Inflammatory macrophage (primary cell): ENCODE measurements around the gene JMJD4.

Experiments used
- DNase-seq, 2 donors: peaks; one replicate each; pipeline ENCODE4 v3.0.0-alpha.2; 2020 to 2022

The JMJD4 gene

GRCh38 chr1:227748496-227749182, 13.5 kb upstream of the JMJD4 start:
- no peak for DNase-seq

- DNase-seq, result no peak
Measured at GRCh38 chr1:227747948-227748495, 12.9 kb upstream of the JMJD4 start.

- no peak for DNase-seq
Measured at GRCh38 chr1:227747382-227747781, 12.3 kb upstream of the JMJD4 start.

- no peak for DNase-seq
Measured at GRCh38 chr1:227746676-227747075, 11.6 kb upstream of the JMJD4 start.

DNA sequence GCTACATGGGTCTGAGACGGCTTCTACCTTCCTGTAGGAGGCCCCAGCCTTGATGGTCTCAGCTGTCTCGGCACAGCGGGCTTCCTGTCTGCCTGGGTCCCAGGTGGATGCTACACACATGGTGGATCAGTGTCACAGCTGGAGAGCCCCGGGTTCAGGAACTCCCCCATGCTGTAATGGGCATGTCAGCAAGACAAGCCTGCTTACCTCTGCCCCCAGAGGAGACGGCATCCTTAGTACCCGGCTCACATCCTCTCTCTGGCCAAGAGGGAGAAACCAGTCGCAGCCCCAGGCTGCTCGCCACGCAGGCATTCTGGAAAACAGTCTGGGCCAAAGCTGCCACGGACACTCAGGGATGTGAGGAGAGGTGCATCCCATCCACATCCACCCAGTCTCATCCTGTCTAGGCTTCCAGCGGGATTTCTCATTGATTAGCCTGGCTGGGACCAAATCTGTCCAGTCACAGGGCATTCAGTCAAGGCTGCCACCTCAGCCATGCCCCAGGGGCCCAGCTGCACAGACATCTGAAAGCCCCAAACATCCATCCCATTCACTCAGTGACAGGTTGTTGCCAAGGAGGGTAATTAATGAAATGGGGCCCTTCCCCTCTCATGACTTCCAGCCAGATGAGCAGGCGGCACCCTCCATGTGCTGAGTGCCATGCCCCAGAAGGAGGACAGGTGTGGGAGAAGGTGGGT, 10.6 kb upstream of the JMJD4 start:
- no peak for DNase-seq

- DNase-seq, result no peak
Measured at GRCh38 chr1:227744668-227745067, 9.6 kb upstream of the JMJD4 start.

- DNase-seq, result no peak
Measured at GRCh38 chr1:227742738-227743715, 7.9 kb upstream of the JMJD4 start.

DNA sequence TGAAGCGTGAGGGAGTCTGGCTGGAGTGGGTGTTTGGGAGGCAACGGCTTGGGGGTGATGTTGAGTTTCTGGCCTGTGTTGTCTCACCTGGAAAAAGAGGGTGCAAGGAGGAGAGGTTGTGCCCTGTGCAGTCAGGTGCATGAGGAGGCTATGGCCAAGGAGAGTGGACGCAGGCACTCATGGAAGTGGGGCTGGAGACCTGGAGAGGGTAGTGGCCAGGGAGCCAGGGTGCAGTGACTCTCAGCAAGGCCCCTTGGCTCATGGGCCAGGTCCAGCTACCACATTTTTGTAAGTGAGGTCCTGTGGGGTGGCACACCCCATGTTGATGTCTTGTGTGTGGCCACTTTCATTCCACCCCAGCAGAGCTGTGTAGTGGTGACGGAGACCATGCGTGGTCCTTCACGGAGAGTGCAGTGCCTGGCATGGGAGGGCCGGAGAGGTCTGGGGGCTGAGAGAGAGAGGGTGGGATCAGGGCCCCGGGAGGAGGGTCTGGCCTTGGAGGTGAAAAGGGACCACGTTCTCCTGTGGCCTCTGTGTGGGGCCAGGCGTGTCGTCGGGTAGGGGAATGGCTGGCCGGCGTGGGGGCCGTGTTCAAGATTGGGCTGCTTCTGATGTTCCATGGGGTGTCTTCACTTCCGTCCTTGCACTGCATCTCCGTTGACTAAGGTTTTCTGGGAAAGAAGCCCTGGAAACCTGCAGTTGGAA, 6.2 kb upstream of the JMJD4 start:
- DNase-seq, result no peak

DNA sequence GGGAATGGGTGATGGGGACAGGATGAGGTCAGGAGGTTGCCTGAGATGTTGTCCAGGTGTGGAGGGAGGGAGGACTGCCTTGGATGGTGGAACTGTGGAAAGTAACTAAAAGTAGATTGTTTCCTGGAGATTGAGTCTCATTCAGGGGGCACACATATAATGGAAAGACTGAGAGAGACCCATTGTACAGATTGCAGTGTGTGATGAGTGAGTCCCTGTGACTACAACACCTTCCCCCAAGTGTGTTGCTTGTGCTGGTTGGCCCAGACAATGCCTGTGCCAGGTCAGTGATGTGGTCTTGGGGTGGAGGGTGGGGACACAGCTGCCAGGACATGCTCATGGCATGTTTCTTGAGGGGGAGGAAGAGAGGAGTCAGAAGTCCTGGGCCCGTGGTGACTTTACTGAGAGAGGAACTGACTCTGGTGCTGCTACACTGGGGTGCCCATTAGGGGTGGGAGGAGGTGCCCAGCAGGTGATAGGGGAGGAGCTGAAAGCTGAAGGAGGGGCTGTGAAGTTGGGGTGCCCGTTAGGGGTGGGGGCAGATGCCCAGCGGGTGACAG, 5.4 kb upstream of the JMJD4 start:
- no peak for DNase-seq

- DNase-seq, result no peak
Measured at GRCh38 chr1:227739636-227740035, 4.5 kb upstream of the JMJD4 start.

DNA sequence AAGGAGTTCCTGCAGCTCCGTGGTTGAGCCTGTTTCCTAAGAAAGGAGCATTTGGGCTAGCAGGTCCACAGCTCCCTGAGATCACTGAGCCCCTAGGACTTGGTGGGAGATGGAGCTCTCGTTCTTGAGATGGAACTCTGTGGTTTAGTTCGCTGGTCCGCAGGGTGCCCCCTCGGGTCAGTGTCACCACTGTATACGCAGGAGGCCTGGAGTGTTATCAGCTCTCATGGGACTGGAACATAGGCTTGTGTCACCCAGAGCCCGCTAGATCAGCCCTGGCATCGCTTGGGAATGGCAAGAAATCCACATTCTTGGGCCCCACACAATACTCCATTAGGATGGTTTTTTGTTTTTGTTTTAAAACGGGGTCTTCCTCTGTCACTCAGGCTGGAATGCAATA, 3.7 kb upstream of the JMJD4 start:
- no peak for DNase-seq

GRCh38 chr1:227736814-227737432, 1.8 kb upstream of the JMJD4 start:
- DNase-seq, result no peak

- DNase-seq, result no peak
Measured at GRCh38 chr1:227735539-227736285, 610 bp upstream of the JMJD4 start.

DNA sequence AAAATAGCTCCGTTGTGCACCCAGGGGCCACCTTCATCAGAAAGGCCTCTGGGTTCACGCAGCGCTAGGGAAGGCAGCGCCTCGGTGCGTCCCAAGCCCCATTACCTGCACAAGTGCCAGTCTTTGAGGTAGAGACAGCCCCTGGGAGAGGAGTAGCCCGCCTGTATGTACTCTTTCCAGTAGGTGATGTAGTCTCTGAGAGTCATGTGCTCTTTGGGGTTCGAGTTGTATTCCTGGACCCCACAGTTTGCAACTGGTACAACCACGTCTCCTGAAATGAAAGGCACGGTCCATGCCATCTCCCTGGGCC, 601 bp downstream of the JMJD4 start:
- no peak for DNase-seq

DNA sequence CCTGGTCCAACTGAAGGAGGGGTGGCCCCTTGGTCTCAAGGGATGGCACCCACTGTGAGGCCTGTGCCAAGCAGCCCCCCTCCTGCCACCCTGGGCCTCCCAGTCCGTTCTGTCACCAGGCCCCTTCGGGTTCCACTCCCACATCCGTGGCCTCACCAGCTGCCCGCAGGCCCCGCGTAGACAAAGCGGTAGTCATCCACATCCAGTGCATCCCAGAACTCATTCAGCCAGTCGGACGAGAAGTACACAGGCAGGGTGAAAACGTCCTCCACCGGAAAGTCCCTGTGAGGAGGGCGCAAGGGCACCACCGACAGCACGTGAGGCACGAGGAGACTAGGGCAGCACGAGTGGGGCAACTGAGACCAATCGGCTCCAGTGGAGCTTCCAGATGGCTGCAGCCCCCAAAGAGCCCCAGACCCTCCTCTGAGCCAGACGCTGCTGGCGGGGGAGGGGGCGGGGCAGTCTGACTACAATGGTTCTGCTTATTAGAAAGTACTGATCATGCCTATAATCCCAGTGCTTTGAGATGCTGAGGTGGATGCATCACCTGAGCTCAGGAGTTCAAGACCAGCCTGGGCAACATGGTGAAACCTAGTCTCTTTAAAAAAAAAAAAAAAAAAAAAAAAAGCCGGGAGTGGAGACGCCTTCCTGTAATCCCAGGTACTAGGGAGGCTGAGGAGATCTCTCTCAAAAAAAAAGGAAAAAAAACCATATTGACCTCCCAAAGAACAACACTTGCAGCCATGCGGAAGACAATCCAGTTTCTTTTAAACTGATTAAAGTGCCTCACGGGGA, 1.2 kb downstream of the JMJD4 start:
- DNase-seq, result no peak

- DNase-seq, result no peak
Measured at GRCh38 chr1:227733309-227733705, 1.8 kb downstream of the JMJD4 start.

DNA sequence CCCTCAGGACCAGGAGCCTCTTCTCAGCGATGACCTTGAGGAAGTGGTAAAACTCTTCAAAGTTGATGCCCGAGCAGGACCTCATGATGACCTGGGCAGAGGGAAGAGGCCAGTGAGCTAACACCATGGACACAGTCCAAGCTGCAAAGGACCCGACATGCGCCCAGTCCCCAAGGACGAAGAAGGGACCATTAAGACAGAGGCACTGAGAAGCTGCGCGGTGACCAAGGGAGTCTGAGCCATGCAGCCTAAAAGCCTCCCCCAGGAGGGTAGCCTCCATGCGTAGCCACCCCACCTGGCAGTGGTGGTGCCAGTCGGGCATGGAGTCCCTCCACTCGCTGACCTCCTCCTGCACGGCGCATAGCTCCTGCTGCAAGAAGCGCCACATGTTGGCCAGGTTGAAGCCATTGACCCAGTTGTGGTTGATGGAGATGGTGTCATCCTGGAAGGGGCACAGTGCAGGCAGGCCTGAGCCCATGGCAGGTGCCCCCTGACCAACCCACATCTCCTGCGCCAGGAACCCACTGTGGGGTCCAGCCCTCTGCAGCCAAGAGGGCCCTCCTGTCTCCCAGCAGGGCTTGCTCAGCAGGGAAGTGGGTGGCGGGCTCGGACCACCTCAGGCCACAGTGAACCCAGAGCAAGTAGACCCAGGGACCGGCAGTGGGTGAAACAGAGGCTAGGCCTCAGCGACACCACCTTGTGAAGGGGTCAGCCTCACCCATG, 2.4 kb downstream of the JMJD4 start:
- DNase-seq, result no peak

DNA sequence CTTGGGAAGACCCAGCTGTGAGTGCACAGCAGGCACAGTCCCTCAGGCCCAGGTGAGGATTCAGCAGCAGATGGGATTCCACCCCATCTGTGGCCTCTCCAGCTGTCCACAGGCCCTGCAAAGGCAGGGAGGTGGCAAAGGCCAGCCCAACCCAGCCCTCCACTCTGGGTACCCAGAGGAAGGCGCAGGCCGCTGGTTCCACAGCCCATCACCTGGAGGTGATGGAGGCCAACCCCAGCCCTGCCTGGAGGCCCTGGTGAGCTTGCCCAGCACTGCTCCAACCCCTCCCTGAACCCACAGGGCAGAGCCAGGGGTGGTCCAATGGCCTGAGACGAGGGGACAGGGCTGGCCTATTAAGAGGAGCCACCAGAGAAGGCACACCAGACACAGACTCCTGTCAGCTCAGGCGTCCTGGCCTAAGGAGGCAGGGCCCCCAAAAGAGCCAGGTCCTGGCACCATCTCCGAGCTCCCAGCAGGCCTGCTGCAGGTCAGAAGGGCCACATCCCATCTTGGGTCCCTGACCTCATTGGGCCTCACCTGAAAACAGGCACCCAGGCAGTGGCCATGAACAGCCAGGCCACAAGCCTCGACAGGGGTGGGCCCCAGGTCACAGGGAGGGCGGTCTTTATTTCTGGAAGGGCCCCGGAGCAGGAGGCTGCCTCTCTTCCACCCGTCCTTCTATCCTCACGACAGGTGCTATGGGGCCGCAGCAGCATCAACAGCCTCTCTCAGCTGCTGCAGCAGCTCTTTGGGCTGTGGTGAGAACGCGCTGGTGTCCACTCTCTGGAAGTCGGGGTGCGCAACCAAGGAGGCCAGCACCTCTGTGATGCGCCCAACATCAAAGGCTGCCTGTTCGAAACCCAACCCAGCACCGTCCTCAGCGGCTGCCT, 3.2 kb downstream of the JMJD4 start:
- DNase-seq, result no peak
